HEK293T (cell line): Measurements from ENCODE around the gene COPS7A.
A peak's percentile ranks its signal among the peaks of the same experiment; 100 is the strongest.

ENCODE experiments used
- CTCF ChIA-PET: fragments of 350-600 bp; formaldehyde crosslinking; extraction: SDS; loops from one replicate; lab custom pipeline; 2021; ENCODE audit warnings: antibody characterized with exemption, inconsistent platforms; lab: Yijun Ruan, JAX
- POLR2A ChIA-PET: fragments of 350-600 bp; formaldehyde crosslinking; extraction: SDS; loops from one replicate; lab custom pipeline; 2020; ENCODE audit warnings: antibody characterized with exemption, inconsistent platforms; lab: Yijun Ruan, JAX
- DNase-seq: peaks from one replicate; pipeline ENCODE4 v3.0.0; 2012; ENCODE audit warnings: mixed read lengths; ENCODE audit errors: extremely low spot score
- ARNT ChIP-seq: fragments of 450-650 bp; IDR thresholded peaks from 2 replicates; pipeline ENCODE4 v1.6.1; 2017; ENCODE audit warnings: mild to moderate bottlenecking
- BHLHE40 ChIP-seq: fragments of 450-650 bp; IDR thresholded peaks from 2 replicates; pipeline ENCODE4 v1.6.1; 2016; ENCODE audit warnings: mild to moderate bottlenecking, moderate library complexity, borderline replicate concordance
- CTBP1 ChIP-seq: fragments of 450-650 bp; IDR thresholded peaks from 2 replicates; pipeline ENCODE4 v1.6.1; 2016; ENCODE audit warnings: borderline replicate concordance
- ELF4 ChIP-seq: fragments of 450-650 bp; IDR thresholded peaks from 2 replicates; pipeline ENCODE4 v1.6.1; 2017; ENCODE audit warnings: antibody characterized with exemption
- FOXA1 ChIP-seq: fragments of 450-650 bp; IDR thresholded peaks from 2 replicates; pipeline ENCODE4 v1.6.1; 2016; ENCODE audit warnings: mild to moderate bottlenecking
- FOXK2 ChIP-seq: fragments of 450-650 bp; IDR thresholded peaks from 2 replicates; pipeline ENCODE4 v1.6.1; 2016; ENCODE audit warnings: mild to moderate bottlenecking
- FOXM1 ChIP-seq: fragments of 450-650 bp; IDR thresholded peaks from 2 replicates; pipeline ENCODE4 v1.6.1; 2017; ENCODE audit warnings: mild to moderate bottlenecking, borderline replicate concordance
- HDGF ChIP-seq: fragments of 450-650 bp; IDR thresholded peaks from 2 replicates; pipeline ENCODE4 v1.6.1; 2017; ENCODE audit warnings: antibody characterized with exemption, borderline replicate concordance
- L3MBTL2 ChIP-seq: fragments of 450-650 bp; conservative IDR thresholded peaks from 2 replicates; pipeline ENCODE4 v1.6.1; 2016; ENCODE audit warnings: mild to moderate bottlenecking
- LEF1 ChIP-seq: fragments of 450-650 bp; IDR thresholded peaks from 2 replicates; pipeline ENCODE4 v1.6.1; 2017; ENCODE audit warnings: mild to moderate bottlenecking, borderline replicate concordance
- NFRKB ChIP-seq: fragments of 450-650 bp; IDR thresholded peaks from 2 replicates; pipeline ENCODE4 v1.6.1; 2016; ENCODE audit warnings: mild to moderate bottlenecking, moderate library complexity
- SP1 ChIP-seq: fragments of 450-650 bp; IDR thresholded peaks from 2 replicates; pipeline ENCODE4 v1.6.1; 2017
- SUZ12 ChIP-seq: fragments of 450-650 bp; IDR thresholded peaks from 2 replicates; pipeline ENCODE4 v1.6.1; 2016; ENCODE audit warnings: mild to moderate bottlenecking
- TARDBP ChIP-seq: fragments of 450-650 bp; IDR thresholded peaks from 2 replicates; pipeline ENCODE4 v1.6.1; 2016
- ZNF384 ChIP-seq: fragments of 450-650 bp; IDR thresholded peaks from 2 replicates; pipeline ENCODE4 v1.6.1; 2016
- TF ChIP-seq, protein P1 (sequence below): fragments of 450-650 bp; IDR thresholded peaks from 2 replicates; pipeline ENCODE4 v1.6.1; 2016

The COPS7A gene

DNA sequence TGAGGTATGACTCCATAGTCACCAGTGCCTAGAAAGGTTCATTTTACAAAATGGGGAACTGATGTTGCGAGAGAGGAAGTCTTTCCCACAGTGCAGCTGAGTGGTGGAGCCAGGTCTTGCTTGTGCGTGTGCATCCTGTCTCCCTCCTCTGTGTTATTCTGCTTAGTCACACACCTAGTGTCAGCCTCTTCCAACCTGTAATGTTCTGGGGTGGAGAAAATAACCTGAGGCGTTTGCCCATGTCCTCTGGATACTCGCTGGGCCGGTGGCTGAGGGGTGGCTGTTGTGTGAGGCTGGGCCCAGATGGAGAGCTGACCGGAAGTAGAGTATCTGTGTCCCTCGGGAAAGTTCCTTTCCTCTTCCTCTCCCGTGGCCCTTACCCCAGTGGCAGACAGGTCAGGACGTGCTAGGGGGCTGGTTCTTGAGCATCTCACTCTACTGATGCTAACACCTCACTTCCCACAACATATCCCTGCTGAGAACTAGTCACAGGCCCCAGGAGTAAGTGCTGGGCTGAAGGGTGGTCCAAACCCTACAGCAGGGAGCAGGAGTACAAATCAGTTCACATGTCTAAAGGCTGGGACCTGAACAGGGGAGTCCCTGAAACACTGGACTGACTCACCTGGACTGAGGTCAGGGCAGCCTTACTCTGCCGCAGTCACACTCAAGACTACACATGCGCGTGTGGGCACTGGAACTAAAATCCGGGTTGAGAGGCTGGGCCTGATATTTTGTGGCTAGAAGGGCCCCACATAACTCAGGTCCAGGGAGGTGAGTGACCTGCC, 22.1 kb downstream of the COPS7A start:
- TF ChIP-seq FOXM1, result no peak
- TF ChIP-seq FOXK2, result no peak
- TF ChIP-seq ARNT, result no peak
- TF ChIP-seq NFRKB, result no peak
- TF ChIP-seq SP1, result no peak
- TF ChIP-seq BHLHE40, result no peak
- no peak for TF ChIP-seq LEF1
- no peak for TF ChIP-seq FOXA1
- TF ChIP-seq HDGF, result no peak
- no peak for TF ChIP-seq L3MBTL2
- no peak for TF ChIP-seq TARDBP
- TF ChIP-seq ZNF384, result no peak
- TF ChIP-seq CTBP1, result no peak
- no peak for TF ChIP-seq ELF4
- no peak for DNase-seq
- POLR2A ChIA-PET, result interaction anchor here (1.2 to 2.3 kb wide), 4 partner anchors 11 to 75 kb away, joined by 3 to 9 read pairs (median 6); partner anchors contain the start of genes COPS7A and GPR162
- CTCF ChIA-PET, result no interaction called here

DNA sequence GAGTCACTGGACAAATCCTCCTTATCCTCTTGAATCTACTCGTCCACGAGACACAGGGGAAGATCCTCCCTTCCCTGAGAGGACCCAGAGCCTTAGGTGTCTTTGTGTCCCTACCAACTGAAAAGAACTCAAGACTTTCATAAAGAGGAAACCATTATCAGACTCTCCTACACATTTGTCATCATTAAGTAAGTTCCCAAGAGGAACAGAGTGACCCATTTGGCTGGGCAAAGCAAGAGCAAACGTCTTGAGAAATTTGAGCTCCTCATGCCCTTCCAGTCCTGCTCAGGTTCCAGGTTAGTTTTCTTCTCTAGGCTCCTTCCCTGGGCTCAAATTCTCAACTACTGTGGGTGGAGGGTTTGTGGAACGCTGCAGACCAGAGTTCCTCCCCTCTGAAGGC, 23.4 kb downstream of the COPS7A start:
- no peak for TF ChIP-seq HDGF
- TF ChIP-seq L3MBTL2, result no peak
- TF ChIP-seq FOXM1, result no peak
- no peak for TF ChIP-seq ELF4
- TF ChIP-seq SUZ12, result no peak
- no peak for TF ChIP-seq ARNT
- TF ChIP-seq ZNF384, result no peak
- TF ChIP-seq LEF1, result no peak
- no peak for TF ChIP-seq CTBP1
- no peak for TF ChIP-seq FOXA1
- no peak for TF ChIP-seq NFRKB
- TF ChIP-seq SP1, result no peak
- TF ChIP-seq, protein P1, sequence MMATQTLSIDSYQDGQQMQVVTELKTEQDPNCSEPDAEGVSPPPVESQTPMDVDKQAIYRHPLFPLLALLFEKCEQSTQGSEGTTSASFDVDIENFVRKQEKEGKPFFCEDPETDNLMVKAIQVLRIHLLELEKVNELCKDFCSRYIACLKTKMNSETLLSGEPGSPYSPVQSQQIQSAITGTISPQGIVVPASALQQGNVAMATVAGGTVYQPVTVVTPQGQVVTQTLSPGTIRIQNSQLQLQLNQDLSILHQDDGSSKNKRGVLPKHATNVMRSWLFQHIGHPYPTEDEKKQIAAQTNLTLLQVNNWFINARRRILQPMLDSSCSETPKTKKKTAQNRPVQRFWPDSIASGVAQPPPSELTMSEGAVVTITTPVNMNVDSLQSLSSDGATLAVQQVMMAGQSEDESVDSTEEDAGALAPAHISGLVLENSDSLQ, result no peak
- TF ChIP-seq TARDBP, result no peak
- no peak for TF ChIP-seq FOXK2
- TF ChIP-seq BHLHE40, result no peak
- no peak for DNase-seq
- ChIA-PET POLR2A (interaction anchor here (0.6 to 1.9 kb wide), 4 partner anchors 12 to 104 kb away, joined by 3 to 6 read pairs (median 4); partner anchors contain the start of genes CDCA3, COPS7A, GPR162 and USP5), CTCF (no interaction called here)

DNA sequence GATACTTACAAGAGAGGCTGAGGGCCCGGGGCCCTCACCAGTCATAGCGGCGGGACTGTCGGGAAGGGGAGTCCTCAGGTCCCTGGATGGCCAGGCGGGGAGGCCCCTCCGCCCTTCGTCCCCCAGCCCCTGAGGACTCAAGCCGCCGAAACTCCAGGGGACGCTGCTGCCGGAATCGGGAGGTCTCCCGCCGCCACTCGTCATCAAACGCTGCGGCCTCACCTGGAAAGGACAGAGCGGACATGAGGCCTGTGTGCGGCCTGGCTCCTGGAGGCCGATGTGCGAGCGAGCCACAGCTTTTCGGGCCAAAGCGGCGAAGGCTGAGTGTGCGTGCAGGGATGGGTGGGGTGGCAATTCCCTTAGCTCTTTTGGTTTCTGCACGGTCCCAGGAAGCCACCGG, 24.9 kb downstream of the COPS7A start:
- DNase-seq, result no peak
- POLR2A ChIA-PET, result no interaction called here
- CTCF ChIA-PET, result interaction anchor here (0.9 kb wide), 1 partner anchor 76 kb away, joined by 4 read pairs; no protein-coding TSS in a partner anchor
- TF ChIP-seq TARDBP (no peak), ELF4 (no peak), FOXK2 (no peak), NFRKB (no peak), BHLHE40 (no peak), FOXM1 (no peak), ARNT (no peak), L3MBTL2 (no peak), CTBP1 (no peak), ZNF384 (no peak), FOXA1 (no peak)
- TF ChIP-seq, protein P1, result no peak

DNA sequence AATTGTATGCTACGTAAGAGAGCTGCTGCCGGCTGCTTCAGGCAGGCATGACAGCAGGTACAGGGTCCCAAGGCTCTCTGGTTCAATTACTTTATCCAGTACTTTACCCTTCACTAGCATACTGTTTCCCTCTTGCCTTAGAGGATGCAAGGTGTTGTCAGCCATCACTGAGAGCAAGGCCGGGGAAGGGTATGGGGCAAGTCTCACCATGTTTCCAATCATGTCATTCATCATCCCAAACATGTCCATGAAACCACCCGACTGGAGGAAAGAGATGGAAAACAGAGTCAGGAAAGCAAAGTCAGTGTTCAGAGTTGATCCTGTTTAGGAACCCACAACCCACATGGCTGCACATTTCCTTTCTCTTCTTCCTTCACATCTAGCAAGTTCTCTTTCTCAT, 26.7 kb downstream of the COPS7A start:
- TF ChIP-seq ZNF384, result no peak
- no peak for TF ChIP-seq FOXK2
- ChIA-PET CTCF (no interaction called here), POLR2A (interaction anchor here (4.5 to 6.1 kb wide), 2 partner anchors 17 to 102 kb away, joined by 51 to 148 read pairs; partner anchors contain the start of genes CDCA3, PTMS and USP5)
- DNase-seq, result no peak

DNA sequence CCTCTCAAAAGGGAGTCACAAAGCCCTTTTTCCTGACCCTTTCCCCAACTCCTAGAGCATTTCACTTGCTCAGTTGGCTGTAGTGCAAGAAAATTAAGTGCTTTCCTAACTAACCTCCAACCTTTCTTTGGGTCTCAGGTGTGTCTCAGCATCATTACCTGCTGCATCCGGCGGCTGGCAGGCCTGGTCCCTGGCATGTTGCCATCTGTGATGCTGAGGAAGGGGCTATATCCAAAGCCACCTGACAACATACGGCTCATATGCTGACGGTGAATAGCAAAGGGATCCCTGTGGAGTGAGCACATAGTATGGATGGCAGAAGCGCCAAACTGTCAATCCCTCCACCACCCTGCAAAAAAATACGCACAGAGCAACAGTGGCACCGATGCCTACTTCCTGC, 27.9 kb downstream of the COPS7A start:
- CTCF ChIA-PET, result interaction anchor here (0.6 to 4.7 kb wide), 11 partner anchors 12 to 151 kb away, joined by 3 to 38 read pairs (median 5); partner anchors contain the start of genes COPS7A and PTMS
- no peak for DNase-seq
- TF ChIP-seq FOXA1, result no peak
- no peak for TF ChIP-seq FOXM1
- TF ChIP-seq ARNT, result no peak
- no peak for TF ChIP-seq L3MBTL2
- no peak for TF ChIP-seq SUZ12
- POLR2A ChIA-PET, result interaction anchor here (0.8 to 6.1 kb wide), 28 partner anchors 11 to 281 kb away, joined by 3 to 148 read pairs (median 12); partner anchors contain the start of genes CD4, CDCA3, COPS7A and GPR162

DNA sequence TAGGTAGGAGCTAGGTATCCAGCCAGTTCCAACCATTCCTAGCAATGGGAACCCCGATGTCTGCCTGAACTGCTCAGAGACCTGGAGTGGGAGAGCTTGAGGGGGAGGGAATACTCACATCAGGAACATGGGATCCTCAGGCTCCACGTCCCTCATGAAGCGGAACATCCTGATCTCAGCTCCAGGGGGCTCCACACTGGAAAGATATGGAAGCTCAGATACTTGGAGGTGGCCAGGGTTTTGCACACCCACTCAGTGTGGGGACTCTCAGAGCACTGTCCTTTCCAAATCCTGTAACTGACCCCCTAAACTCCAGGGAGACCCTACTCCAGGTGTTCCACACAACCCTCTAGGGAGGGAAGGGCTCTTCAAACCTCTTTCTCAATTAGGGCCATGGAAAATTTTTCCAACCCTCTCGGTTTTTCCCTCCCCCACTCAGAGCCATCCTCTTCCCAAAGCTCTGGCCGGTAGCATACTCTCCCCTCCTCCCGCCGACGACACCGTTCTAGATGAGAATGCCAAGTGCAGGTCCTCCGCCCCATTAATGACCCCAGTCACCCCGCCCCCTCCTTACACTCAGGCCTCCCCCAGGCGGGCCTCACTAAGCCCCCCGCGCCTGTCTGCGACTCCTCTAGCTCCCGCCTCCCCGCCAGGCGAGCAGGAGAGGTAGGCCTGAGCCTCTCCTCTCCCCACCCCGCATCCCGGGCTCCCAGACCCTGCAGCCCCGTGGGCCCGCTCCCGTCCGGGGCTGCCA, 28.5 kb downstream of the COPS7A start:
- ChIA-PET POLR2A (interaction anchor here (0.8 to 6.1 kb wide), 47 partner anchors 8 to 282 kb away, joined by 3 to 148 read pairs (median 7); partner anchors contain the start of genes CD4, CDCA3, COPS7A and GPR162), CTCF (interaction anchor here (0.6 to 4.7 kb wide), 25 partner anchors 9 to 181 kb away, joined by 3 to 38 read pairs (median 5); partner anchors contain the start of genes CDCA3, COPS7A, LAG3 and PTMS)
- DNase-seq, result peak; percentile 55
- TF ChIP-seq, protein P1, result no peak
- TF ChIP-seq ZNF384, result no peak
- no peak for TF ChIP-seq BHLHE40
- TF ChIP-seq CTBP1, result no peak
- no peak for TF ChIP-seq FOXA1
- TF ChIP-seq FOXM1, result no peak
- TF ChIP-seq HDGF, result no peak
- TF ChIP-seq FOXK2, result no peak
- TF ChIP-seq ARNT, result no peak
- no peak for TF ChIP-seq SUZ12
- no peak for TF ChIP-seq SP1
- no peak for TF ChIP-seq LEF1
